Activated naive CD8-positive, alpha-beta T cell treated with anti-CD3 and anti-CD28 coated beads, Interleukin-2, amount 50 U/mL, for 16 hours (primary cell): ENCODE data around the gene RAB3IP.

Experiments used
- DNase-seq: peaks from one replicate; pipeline ENCODE4 v3.0.0-alpha.2; 2020; ENCODE audit warnings: low read depth, low spot score

Gene RAB3IP, protein sequence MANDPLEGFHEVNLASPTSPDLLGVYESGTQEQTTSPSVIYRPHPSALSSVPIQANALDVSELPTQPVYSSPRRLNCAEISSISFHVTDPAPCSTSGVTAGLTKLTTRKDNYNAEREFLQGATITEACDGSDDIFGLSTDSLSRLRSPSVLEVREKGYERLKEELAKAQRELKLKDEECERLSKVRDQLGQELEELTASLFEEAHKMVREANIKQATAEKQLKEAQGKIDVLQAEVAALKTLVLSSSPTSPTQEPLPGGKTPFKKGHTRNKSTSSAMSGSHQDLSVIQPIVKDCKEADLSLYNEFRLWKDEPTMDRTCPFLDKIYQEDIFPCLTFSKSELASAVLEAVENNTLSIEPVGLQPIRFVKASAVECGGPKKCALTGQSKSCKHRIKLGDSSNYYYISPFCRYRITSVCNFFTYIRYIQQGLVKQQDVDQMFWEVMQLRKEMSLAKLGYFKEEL

DNA sequence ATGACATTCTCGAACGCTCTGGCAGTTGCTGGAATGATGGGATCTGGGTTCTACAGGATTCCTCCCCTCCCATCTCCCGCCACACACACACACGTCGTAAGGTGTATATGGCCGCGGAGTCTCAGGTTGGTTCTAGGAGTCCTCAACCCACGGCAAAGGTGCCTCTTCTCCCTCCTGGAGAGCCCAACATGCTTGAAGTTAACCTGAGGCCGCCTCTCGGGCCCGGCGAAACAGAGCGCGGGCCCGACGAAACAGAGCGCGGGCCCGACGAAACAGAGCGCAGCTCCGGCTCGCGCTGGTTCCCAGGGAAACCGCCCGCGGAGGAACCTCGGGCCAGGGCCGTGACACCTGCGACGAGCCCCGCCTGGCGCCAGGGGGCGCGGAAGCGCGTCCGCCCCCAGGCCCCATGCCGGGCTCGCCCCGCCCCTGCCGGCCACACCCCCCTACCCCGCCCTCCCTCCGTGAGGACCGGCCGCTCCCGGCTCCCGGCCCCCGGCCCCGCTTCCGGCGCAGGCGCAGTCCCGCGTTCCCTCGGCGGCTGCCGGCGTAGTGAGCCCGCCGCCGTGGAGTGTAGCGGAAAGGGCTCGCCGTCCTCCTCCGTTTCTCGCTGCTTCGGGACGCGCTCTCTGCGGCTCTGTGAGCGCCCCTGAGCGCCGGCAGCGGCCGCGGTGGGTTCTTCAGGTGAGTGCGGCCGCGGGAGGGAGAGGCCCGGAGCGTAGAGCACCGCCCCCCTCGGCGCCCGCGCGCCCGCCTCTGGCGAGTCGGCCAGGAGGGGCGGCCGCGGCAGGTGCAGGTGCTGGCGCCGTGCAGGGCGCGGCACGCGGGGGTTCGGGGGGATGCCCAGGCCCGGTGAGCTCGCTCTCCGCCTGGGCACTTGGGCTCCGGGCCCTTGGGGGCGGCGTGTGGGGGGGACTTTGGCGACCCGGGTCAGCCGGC is at the start of gene RAB3IP:
Gene RAB3IP, plus strand, starts transcription at position 510 of the 936 bp plus-strand sequence. CDS start 16,549 bp downstream, outside the sequence.
- DNase-seq = peak; percentile 92

DNA sequence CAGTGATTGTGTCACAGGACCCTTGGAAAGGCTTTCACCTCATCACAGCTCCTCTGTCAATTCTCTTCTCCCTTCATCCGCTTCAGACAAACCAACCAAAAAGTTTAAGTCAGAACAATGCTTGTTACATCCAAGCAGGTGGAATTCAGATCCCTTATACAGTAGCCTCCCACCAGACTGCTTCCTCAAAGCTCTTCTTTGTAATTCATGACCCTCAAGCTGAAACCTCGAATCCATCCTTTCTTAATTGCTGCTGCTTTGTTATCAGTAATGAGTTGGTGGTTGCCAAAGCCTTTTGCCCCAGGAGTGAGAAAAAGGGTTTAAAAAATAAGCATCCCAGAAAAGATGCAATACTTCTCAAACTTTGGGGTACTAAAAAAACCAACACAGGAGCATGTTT is 49.0 kb upstream of the RAB3IP start:
- no peak for DNase-seq

DNA sequence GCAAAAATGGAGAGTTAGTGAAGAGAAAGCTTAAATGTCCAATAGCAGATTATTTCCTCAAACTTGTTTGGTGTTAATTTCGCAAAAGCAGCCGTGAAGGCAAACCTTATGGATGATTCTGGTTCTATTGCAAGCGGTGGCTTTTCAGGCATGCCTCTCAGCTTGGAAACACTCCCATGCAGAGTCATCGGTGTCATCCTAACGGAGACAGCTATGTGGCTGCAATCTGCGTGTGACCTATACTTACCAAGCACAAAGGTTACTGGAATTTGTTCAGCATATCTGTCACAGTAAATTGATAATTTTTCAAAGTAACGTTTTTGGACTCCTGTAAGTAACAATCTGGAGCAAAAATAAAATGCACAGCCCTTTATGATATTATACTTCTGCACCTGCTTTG is 44.5 kb upstream of the RAB3IP start:
- no peak for DNase-seq

DNA sequence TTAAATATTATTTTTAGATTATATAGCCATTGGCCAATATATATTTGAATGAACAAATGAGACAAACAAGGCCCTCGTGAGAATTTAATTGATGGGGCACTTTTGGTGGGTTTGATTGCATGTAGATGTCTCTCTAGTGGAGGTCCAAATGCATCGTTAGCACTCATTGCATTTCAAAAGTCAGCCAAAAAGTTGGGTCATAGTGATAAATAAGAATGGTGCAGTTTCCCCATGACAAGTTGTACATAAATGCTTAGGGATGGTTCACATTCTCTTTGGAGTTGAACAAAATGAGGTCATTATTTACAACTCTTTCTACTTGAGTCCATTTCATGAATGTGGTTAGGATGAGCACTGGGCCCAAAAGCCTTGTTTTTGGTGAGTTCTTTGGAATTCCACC is 40.6 kb upstream of the RAB3IP start:
- no peak for DNase-seq

DNA sequence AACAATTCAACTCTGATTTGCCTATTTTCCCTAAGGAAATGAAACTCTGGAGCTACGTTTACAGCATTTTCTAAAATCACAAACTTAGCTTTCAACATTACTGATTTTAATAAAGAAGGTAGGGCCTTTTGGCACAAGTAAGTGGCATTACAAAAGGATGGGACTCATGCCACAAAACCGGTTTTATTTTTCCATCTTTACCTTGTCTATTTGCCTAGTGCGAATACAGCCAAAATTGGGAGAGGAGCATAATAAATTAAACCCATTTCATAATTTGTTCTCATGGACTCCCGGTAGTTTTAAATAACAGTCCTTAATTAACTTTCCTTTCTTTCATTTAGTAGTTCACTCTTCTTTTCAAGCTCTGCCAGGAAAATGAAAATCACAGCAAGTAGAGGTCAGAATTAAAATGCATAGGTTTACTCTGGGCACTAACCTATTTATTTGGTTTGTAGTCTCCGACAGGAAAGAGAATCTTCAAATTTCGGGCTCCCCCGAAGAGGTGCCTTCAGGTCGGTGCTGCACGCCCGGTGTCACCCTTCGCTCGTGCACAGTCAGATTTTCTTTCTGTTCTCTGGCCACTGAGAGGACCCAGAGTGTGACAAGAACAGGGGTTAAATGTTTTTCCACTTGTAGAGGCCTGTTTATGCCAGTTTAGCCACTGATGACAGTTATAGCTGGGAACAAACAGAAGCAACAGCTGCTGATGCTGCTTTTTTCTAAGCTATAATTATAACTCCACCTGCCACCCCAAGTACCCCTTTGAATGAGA is 39.7 kb upstream of the RAB3IP start, which contains the start of gene BEST3:
Gene BEST3, minus strand, starts transcription at position 535 of the 772 bp plus-strand sequence. CDS start 1,505 bp downstream, outside the sequence.
- DNase-seq = no peak

DNA sequence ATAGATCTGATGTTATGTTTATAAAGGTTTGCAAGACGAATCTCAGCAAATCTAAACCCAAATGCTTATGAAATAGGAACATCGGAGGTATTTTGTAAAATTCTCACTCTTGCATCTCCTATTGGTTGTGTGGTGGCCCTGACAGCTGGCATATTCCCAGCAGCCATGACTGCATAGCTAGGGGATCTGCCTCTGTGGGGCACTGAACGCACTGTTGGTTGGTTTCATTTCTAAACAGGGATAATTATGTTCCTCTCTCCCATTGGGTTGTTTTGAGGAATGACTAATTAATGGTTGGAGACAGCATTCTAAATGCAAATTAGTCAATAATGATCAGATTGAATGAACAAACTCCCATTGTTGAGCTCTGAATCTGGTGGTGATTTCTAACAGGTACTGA is 36.8 kb upstream of the RAB3IP start:
- DNase-seq = no peak

DNA sequence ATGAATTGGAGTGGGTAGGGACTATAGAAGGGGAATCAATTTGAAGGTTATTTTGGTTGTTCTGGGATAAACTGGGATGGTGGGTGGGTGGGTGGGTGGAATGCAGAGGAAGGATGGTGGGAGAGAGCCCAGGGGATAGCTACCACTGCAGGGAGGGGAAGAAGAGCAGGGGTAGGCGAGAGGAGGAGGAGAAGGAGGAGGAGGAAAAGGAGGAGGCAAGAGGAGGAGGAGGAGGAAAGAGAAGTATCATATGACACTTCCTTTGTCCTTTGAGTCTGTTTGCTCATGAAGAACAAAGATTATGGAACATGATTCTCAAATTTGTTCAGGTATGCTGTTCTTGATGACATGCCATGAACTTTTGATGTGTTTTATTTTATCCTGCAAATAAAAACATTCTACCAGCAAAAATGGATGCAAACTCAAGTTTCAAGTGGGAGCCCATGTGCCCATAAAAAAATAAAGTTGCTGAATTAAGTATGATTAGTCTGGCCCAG is 35.5 kb upstream of the RAB3IP start:
- no peak for DNase-seq

DNA sequence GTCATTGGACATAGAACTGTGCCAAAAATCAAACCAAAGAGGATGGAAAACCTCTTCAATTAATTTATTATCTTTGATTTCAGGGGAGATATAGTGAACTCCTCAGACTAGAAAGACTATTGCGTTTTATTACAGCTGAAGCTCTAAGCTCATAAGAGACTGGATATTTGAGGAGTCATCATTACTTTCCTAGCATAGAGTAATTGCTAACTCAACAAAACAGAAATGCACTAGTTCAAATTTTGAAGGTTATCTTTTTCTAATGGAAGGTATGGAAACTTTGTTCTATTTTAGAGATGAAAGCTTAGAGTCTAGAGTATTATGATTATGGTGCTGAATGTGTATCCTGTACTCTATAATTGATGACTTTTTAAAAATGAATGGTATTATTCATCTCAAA is 34.3 kb upstream of the RAB3IP start:
- no peak for DNase-seq

DNA sequence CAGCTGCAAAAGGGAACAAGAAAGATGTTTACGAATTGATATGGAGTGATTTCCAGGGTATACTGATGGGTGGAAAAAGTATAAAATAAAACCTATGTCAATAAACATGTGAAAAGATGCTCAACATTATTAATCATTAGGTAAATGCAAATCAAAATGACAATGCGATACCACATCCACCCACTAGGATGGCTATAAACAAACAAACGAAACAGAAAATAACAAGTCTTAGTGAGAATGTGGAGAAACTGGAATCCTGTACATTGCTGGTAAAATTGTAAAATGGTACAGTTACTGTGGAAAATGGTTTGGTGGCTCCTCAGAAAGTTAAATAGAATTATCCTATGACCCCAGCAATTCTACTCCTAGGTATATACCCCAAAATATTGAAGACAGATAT is 30.0 kb upstream of the RAB3IP start:
- DNase-seq = no peak

DNA sequence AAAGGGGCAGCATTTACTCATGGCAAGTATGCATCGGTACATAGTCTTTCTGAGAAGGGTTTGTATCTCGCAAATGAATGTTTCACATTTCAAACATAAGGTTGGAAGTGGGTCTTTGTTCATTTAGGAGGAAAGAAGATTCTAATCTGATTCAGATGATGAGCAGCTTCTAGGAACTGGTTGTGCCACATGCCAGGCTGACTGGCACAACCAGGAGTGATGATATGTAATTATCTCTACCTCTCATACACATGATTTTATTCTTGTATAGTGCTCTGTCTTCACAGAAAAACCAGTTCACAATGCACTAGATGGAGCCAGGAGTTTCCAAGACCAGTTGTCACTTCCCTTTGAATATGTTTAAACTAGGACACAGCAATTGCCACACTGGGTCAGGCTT is 25.8 kb upstream of the RAB3IP start:
- no peak for DNase-seq

DNA sequence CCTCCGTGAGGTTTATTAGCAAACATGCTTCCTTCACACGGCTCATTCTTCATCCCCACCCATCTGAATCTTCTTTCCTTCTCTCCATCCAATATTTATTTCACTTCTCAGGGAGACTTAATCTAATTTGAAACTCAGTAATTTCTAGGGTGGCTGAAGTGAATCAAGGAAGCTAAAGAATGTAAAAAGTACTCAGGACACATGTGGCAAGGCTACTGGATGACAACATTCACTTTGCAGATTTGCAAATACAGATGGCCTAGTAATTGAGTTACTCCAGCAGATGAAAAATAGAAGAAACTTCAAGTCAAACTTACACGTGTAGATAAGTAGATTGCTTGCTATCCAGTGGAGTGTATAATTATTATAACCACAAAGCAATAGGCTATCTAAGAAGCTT is 24.1 kb upstream of the RAB3IP start:
- DNase-seq = no peak

DNA sequence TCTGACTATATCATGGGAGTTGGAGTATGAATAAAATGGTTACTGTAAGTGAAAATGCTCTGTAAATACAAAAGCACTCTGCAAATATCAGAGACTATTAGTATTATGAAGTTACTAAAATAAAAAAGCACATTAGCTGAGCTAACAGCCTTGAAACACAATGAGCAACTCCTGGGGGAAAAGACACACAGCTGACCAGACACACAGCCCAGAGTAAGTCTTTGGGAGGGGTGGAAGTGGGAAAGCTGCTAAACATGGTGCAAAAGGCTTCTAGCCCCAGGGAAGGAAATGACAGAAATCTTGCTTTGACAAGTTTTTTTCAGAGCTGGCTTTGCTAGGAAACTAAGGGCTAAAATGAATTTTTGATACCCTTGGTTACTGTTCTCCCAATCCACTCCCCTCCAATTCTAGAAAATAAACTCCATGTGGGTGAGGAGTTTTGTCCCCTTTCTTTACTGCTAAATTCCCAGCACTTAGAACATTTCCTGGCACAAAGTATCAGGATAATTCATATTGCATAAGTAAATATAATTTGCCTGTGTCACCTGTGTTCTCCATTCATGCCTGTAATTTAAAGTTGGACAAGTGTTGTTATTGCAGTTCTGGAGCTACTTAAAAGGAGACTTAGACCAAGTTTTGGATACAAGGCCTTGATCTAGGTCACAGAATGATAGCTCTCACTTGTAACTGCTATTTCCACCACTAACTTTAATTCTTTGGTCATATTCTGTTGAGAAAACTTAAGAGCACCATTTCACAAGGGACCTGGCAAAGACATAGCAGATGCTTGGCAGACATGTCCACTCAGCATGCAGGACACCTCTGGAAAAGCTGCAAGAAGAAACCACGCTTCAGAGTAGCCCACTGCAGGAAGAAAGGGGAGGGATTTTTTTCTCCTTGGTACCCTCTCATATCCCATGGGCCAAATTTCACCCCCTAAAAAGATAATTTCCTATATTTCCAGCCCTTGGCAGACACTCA is 19.0 kb upstream of the RAB3IP start:
- no peak for DNase-seq

DNA sequence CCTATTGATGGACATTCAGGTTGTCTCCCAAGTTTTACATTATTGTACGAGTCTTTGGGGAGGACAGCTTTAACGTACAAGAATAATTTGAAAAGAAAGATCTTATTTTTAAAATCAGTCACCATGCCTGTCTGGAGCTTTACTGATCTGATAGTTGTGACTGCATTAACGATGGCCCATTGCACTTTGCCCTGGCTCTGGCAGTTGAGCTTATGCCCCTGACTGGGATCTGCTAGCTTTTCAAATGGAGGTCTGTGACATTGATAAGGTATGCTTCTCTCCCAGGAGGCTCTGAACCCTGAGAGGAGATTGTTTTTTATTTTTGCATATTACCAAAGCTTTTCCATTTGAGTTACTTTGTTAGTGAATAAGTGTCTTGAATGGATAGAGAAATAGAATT is 17.9 kb upstream of the RAB3IP start:
- DNase-seq = no peak

DNA sequence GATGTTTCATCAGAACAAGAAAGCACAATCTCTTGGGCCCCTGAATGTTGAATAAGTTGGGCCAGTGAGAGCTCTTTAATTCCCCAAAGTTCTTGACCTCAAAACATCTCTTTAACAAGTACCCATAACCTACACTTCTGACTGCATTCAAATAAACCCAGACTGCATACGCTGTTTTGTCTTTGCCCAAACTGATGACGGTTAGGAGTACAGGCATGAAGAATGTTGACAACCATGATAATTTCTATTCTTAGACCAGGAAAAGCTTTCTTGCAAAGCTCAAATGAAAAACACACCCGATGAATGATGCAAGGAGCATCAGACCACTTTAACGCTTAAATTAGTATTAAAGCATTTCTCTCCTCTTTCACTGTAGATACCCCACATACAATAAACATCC is 11.7 kb upstream of the RAB3IP start:
- DNase-seq = no peak

DNA sequence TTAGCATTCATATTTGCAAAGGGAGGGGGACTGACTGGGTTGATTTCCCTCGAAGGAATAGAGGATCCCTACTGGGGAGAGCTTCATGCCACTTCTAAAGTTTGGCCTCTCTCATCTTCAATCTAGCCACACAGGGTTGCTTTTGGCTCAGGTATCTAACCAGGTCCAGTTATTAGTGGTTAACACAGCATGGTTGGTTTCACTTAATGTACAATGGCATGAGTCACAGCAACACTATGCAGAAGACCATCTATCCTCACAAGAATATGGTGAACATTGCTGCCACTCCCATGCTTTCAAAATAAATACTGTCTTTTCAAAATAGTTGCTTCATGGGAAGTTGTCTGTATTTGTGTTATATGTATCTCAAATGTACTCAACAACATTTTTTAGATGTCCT is 6.6 kb upstream of the RAB3IP start:
- DNase-seq = no peak

DNA sequence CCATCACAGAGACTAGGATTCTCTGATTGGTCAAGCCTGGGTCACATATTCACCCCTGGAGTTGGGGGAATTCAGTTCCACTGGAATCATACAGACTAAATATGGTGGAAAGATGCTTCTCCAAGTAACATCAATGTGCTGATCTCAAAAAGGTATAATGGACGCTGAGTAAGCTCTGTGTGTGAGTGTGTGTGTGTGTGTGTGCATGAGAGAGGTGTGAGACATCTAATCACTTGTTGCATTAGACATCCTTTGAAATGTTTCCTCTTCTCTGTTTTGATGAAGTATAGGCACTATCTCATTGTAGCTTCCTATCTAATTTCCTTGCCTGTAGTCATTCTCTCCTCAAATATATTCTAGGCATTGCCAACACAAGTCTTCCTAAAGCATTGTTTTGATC is 5.0 kb upstream of the RAB3IP start:
- DNase-seq = no peak

DNA sequence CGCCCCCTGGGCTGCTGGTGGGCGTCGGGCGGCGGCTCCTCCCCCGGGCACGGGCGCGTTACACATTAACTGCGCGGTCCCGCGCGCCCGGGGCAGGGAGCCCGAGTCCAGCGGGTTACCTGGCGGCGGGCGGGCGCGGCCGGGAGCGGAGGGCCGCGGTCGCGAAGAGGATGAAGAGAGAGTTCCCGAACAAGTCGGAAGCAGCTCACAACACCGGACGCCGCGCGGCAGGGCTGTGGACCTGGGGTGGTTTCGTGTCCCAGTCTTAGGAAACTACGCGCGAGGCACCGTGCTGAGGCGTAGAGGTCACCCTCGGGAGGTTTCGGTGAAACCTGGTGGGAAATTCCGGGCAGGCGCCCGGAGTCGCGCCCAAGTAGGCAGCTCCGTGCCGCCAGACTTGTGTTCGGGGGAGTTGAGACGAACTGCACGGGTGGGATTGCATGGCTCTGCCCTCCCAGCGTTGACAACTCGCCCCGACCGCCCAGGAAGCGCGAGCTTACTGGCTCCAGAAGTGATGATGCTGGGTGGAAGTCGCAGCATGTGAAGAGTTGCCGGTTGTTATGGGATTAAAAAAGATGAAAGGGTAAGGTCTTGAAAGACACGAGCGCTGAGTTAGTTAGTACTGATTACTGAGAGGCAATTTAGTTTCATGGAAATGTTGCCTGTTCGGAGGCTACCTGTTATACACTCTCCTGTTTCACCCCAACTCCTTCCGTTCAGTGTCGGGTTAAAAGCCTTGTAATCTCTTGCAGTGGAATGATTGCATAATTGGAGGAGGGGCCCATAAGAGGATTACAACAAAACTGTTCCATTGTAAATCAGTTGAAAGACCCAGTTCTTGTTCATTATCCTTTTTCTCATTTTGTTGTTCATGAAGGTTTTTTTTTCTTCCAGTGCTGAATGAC is 879 bp downstream of the RAB3IP start:
- peak; percentile 39 for DNase-seq

DNA sequence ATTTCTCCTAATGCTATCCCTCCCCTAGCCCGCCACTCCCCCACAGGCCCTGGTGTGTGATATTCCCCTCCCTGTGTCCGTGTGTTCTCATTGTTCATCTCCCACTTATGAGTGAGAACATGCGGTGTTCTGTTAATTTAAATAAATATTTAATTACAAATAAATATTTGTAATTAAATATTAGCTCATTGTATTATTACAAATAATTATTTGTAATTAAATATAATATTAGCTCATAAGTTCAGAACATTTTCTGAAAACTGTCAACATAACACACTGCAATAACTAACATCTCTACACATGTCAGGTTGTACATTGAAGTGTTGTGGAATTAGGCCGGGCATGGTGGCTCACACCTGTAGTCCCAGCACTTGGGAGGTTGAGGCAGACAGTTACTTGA is 5.4 kb downstream of the RAB3IP start:
- DNase-seq = no peak

DNA sequence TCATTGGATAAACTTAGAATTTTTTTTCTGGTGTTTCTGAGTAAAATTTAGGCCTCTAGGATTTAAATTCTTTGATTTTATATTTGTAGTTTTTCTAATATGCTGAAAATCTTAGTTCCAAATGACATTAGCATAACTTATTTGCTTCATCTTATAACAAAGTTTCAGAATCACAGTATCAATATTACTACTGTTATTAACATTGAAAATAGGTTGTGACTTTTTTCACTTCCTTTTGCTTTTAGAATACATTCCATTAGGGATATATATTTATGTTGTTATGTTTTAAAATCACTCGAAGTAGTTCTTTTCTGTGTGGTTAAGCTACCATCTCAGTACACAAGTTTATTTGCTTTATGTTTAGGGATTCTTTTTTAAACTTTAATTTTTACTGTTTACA is 12.8 kb downstream of the RAB3IP start:
- no peak for DNase-seq
